GM19099 (cell line): Measurements from ENCODE around the gene VMP1.

Experiments
- POLR2A ChIP-seq: IDR thresholded peaks from 3 replicates; pipeline ENCODE4 v1.6.1; 2011; ENCODE audit warnings: low read depth; ENCODE audit not compliant: insufficient read length; ENCODE audit errors: extremely low read depth

VMP1 gene

GRCh38 chr17:59727817-59728533, 20.5 kb downstream of the VMP1 start:
- TF ChIP-seq POLR2A: no peak

GRCh38 chr17:59730268-59730834, 22.9 kb downstream of the VMP1 start:
- no peak for TF ChIP-seq POLR2A

GRCh38 chr17:59733697-59734096, 26.2 kb downstream of the VMP1 start:
- no peak for TF ChIP-seq POLR2A

GRCh38 chr17:59734226-59734625, 26.8 kb downstream of the VMP1 start:
- no peak for TF ChIP-seq POLR2A

- TF ChIP-seq POLR2A: no peak
These were observed 29.9 kb downstream of the VMP1 start for GRCh38 chr17:59737324-59737723.

- TF ChIP-seq POLR2A: no peak
These were observed 36.4 kb downstream of the VMP1 start for GRCh38 chr17:59743842-59744241.

GRCh38 chr17:59745040-59745439, 37.6 kb downstream of the VMP1 start:
- no peak for TF ChIP-seq POLR2A

- TF ChIP-seq POLR2A: no peak
These were observed 39.5 kb downstream of the VMP1 start for GRCh38 chr17:59746849-59747445.

- TF ChIP-seq POLR2A: no peak
These were observed 41.1 kb downstream of the VMP1 start for GRCh38 chr17:59748591-59748990.

- TF ChIP-seq POLR2A: no peak
These were observed 44.5 kb downstream of the VMP1 start for GRCh38 chr17:59751955-59752413.

- no peak for TF ChIP-seq POLR2A
These were observed 45.0 kb downstream of the VMP1 start for GRCh38 chr17:59752446-59752845.

GRCh38 chr17:59752922-59753321, 45.5 kb downstream of the VMP1 start:
- TF ChIP-seq POLR2A: no peak

GRCh38 chr17:59753522-59754467, 46.3 kb downstream of the VMP1 start:
- TF ChIP-seq POLR2A: no peak

- no peak for TF ChIP-seq POLR2A
These were observed 47.1 kb downstream of the VMP1 start for GRCh38 chr17:59754552-59754951.

- TF ChIP-seq POLR2A: no peak
These were observed 48.9 kb downstream of the VMP1 start for GRCh38 chr17:59756236-59756818.
